Measurements from ENCODE around the gene TMED10. TPM values are rescaled to one million over a fixed set of nuclear protein-coding genes. Genes with fewer than 3 reads are reported as not detected.

TMED10 gene
- total and polyA plus RNA-seq, 2 donors (not counting 3 experiments of a cell fraction or from before 2014, with no cell fraction given), result 338 to 342 TPM

GRCh38 chr14:75165586-75166391, 10.6 kb downstream of the TMED10 start:
- no peak for TF ChIP-seq FOS (IDR thresholded peaks at IDR 0.05; ENCODE audit: borderline replicate concordance, insufficient read depth, low read length)
- TF ChIP-seq POLR2A (IDR thresholded peaks at IDR 0.05; ENCODE audit: low read depth, low read length), result no peak
- TF ChIP-seq EZH2 (IDR thresholded peaks at IDR 0.05; ENCODE audit: borderline replicate concordance, low read depth, low read length, severe bottlenecking), result no peak
- no peak for TF ChIP-seq POLR2AphosphoS5 (IDR thresholded peaks at IDR 0.05; ENCODE audit: insufficient read depth, low read depth, low read length)
- no peak for TF ChIP-seq CTCF (IDR thresholded peaks at IDR 0.05; ENCODE audit: extremely low read depth in 1 of 2, insufficient read depth in 1 of 2, low read depth in 1 of 2, low read length in 2 of 2)
- no peak for TF ChIP-seq GATA2 (IDR thresholded peaks at IDR 0.05; ENCODE audit: insufficient read depth, insufficient read length, low read depth, low read length)
- TF ChIP-seq MYC (IDR thresholded peaks at IDR 0.05; ENCODE audit: low read depth, low read length), result no peak
- no peak for TF ChIP-seq MAX (IDR thresholded peaks at IDR 0.05; ENCODE audit: insufficient read depth, insufficient read length)
- TF ChIP-seq JUN (IDR thresholded peaks at IDR 0.05; ENCODE audit: borderline replicate concordance, insufficient read depth, insufficient read length, low read depth), result no peak
- Histone ChIP-seq H3K4me2 (ENCODE audit: insufficient read depth, low read length) (no peak overlapping the region), H3K9ac (replicated peaks; ENCODE audit: extremely low read depth, insufficient read depth, low read length) (no peak overlapping the region), H3K9me1 (replicated peaks; ENCODE audit: control insufficient read depth, extremely low read depth, insufficient read depth, low read length) (no peaks in the 10 kb centered on the region), H4K20me1 (replicated peaks; ENCODE audit: control insufficient read depth, extremely low read depth, insufficient read depth, low read length) (peaks cover 5% of the 10 kb centered on the region), H3K36me3 (ENCODE audit: control insufficient read depth in 2 of 2, extremely low read depth in 1 of 2, insufficient read depth in 2 of 2, low read length in 2 of 2) (no peaks in the 10 kb centered on the region), H3K79me2 (ENCODE audit: control insufficient read depth, insufficient read depth, low read length) (peaks cover 93% of the 10 kb centered on the region), H2AFZ (ENCODE audit: low read depth, low read length) (no peak overlapping the region), H3K27ac (ENCODE audit: insufficient read depth, low read depth, low read length) (no peak overlapping the region), H3K9me3 (replicated peaks; ENCODE audit: control insufficient read depth, insufficient read depth, low read length) (no peaks in the 10 kb centered on the region), H3K4me1 (ENCODE audit: control insufficient read depth, extremely low read depth, insufficient read depth, low read length) (peaks cover 3% of the 10 kb centered on the region), H3K27me3 (ENCODE audit: control insufficient read depth in 2 of 2, insufficient read depth in 2 of 2, low read length in 2 of 2) (no peaks in the 10 kb centered on the region), H3K4me3 (replicated peaks in 1 of 3; ENCODE audit: insufficient read depth in 1 of 3, low read depth in 1 of 3, low read length in 3 of 3) (no peak overlapping the region)
- FAIRE-seq (no peak), DNase-seq (ENCODE audit: low read depth, low spot score) (no peak)
- ChIA-PET CTCF (no interaction called here), POLR2A (no interaction called here)
- dilution Hi-C loops (cut with MboI; ENCODE audit: extremely low pct_ligation_motif_present, low sequenced_read_pairs), result no loop called here
- intact Hi-C loops (cut with micrococcal nuclease), result no loop called here
- BruUV-seq (replicated peaks), result no TSS peak
